DND-41 (cell line): ENCODE measurements around the gene CAT.

ENCODE experiments used
- EZH2 ChIP-seq: IDR thresholded peaks from 3 replicates; pipeline ENCODE4 v1.6.1; 2012; ENCODE audit warnings: borderline replicate concordance, low read depth, mild to moderate bottlenecking, moderate library complexity, low read length, inconsistent platforms; ENCODE audit not compliant: severe bottlenecking
- TF ChIP-seq, protein P1 (sequence below): IDR thresholded peaks from 2 replicates; pipeline ENCODE4 v1.5.1; 2012; ENCODE audit warnings: borderline replicate concordance, low read length, moderate library complexity, mild to moderate bottlenecking; ENCODE audit not compliant: poor library complexity, severe bottlenecking; ENCODE audit errors: extremely low read depth

DNA sequence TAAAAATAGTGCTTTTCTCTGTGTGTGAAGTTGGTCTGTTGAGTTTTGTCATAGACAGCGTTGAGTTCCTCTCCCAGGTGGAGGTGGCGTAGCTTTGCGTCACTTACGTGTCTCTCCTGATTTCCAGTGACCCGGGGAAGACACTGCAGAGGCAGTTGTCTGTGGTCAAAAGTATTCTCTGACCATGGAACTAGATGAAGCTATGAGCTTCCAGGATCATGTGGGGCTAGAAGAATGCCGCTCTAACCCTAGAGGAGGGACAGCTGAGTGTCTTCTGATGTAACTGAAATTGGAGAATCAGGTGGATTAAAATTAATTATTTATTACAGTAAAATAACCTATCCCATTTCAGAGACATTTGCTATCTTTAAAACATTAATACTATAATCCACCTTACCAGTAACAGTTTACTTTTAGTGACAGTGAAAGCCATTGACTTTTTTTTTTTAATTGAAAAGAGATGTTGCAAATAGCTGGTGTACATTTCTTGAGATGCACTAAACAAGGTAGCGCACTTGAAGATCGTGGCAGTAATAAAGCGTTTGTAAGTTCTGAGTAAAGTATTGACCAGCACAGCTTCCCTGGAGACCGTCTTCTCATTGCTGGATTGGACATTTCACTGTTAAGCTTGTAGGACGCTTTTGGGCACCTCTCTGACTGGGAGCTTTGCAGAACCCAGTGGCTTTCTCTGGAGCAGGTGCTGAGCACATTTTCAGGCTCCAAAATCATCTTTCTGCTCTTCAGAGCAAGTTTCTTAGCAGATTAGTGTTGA, 9.7 kb downstream of the CAT start:
- TF ChIP-seq, protein P1, sequence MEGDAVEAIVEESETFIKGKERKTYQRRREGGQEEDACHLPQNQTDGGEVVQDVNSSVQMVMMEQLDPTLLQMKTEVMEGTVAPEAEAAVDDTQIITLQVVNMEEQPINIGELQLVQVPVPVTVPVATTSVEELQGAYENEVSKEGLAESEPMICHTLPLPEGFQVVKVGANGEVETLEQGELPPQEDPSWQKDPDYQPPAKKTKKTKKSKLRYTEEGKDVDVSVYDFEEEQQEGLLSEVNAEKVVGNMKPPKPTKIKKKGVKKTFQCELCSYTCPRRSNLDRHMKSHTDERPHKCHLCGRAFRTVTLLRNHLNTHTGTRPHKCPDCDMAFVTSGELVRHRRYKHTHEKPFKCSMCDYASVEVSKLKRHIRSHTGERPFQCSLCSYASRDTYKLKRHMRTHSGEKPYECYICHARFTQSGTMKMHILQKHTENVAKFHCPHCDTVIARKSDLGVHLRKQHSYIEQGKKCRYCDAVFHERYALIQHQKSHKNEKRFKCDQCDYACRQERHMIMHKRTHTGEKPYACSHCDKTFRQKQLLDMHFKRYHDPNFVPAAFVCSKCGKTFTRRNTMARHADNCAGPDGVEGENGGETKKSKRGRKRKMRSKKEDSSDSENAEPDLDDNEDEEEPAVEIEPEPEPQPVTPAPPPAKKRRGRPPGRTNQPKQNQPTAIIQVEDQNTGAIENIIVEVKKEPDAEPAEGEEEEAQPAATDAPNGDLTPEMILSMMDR: no peak
- no peak for TF ChIP-seq EZH2
